Trophoblast cell (in vitro differentiated cells and primary cell): ENCODE measurements around the gene CD47.

ENCODE experiments used
- DNase-seq, 2 donors: peaks; one replicate each; pipeline ENCODE4 v3.0.0-alpha.2; 2016
- H2AFZ ChIP-seq: 2 replicates; pipeline ENCODE4 v1.6.1; 2013; ENCODE audit warnings: low read length, moderate library complexity, mild to moderate bottlenecking; ENCODE audit not compliant: insufficient read depth, poor library complexity
- H2AK5ac ChIP-seq: 2 replicates; pipeline ENCODE4 v1.6.1; 2013; ENCODE audit warnings: mild to moderate bottlenecking, low read length
- H2BK120ac ChIP-seq: 2 replicates; pipeline ENCODE4 v1.6.1; 2013; ENCODE audit warnings: low read length, mild to moderate bottlenecking, moderate library complexity; ENCODE audit not compliant: insufficient read depth, poor library complexity
- H2BK12ac ChIP-seq: 2 replicates; pipeline ENCODE4 v1.6.1; 2013; ENCODE audit warnings: mild to moderate bottlenecking, low read length, moderate library complexity
- H2BK5ac ChIP-seq: 2 replicates; pipeline ENCODE4 v1.6.1; 2013; ENCODE audit warnings: low read length, low read depth, moderate library complexity, mild to moderate bottlenecking; ENCODE audit not compliant: poor library complexity
- H3K14ac ChIP-seq: 2 replicates; pipeline ENCODE4 v1.6.1; 2013; ENCODE audit warnings: mild to moderate bottlenecking, low read length
- H3K18ac ChIP-seq: 2 replicates; pipeline ENCODE4 v1.6.1; 2013; ENCODE audit warnings: mild to moderate bottlenecking, low read length
- H3K23ac ChIP-seq: 2 replicates; pipeline ENCODE4 v1.6.1; 2013; ENCODE audit warnings: low read length
- H3K27ac ChIP-seq: 2 replicates; pipeline ENCODE4 v1.5.1; 2013; ENCODE audit warnings: low read depth, mild to moderate bottlenecking, inconsistent platforms, low read length, moderate library complexity
- H3K27me3 ChIP-seq: 2 replicates; pipeline ENCODE4 v1.6.1; 2013; ENCODE audit warnings: inconsistent platforms, mild to moderate bottlenecking, low read length, moderate library complexity; ENCODE audit not compliant: insufficient read depth
- H3K36me3 ChIP-seq, 2 experiments: 1 replicate in 1 of 2; 2 replicates in 1 of 2; pipeline ENCODE4 v1.6.1; 2013; ENCODE audit warnings: low read length in 2 of 2, mild to moderate bottlenecking in 2 of 2, moderate library complexity in 1 of 2; ENCODE audit not compliant: insufficient read depth in 2 of 2, control insufficient read depth in 1 of 2
- H3K4ac ChIP-seq: 2 replicates; pipeline ENCODE4 v1.6.1; 2013; ENCODE audit warnings: low read depth, mild to moderate bottlenecking, low read length, moderate library complexity
- H3K4me1 ChIP-seq, 2 experiments: 1 replicate in 1 of 2; 2 replicates in 1 of 2; pipeline ENCODE4 v1.6.1; 2013; ENCODE audit warnings: low read length in 2 of 2, mild to moderate bottlenecking in 2 of 2, moderate library complexity in 1 of 2; ENCODE audit not compliant: insufficient read depth in 2 of 2, control insufficient read depth in 1 of 2
- H3K4me2 ChIP-seq: 2 replicates; pipeline ENCODE4 v1.6.1; 2013; ENCODE audit warnings: inconsistent platforms, mild to moderate bottlenecking, low read length, moderate library complexity
- H3K4me3 ChIP-seq: 2 replicates; pipeline ENCODE4 v1.5.1; 2013; ENCODE audit warnings: mild to moderate bottlenecking, low read depth, low read length, inconsistent platforms
- H3K79me1 ChIP-seq: one replicate; pipeline ENCODE4 v1.6.1; 2013; ENCODE audit warnings: low read length
- H3K79me2 ChIP-seq: 2 replicates; pipeline ENCODE4 v1.6.1; 2013; ENCODE audit warnings: low read length, mild to moderate bottlenecking; ENCODE audit not compliant: control insufficient read depth, insufficient read depth, poor library complexity
- H3K9ac ChIP-seq: 2 replicates; pipeline ENCODE4 v1.6.1; 2013; ENCODE audit warnings: mild to moderate bottlenecking, low read length
- H3K9me3 ChIP-seq: 2 replicates; pipeline ENCODE4 v1.6.1; 2013; ENCODE audit warnings: low read depth, mild to moderate bottlenecking, control low read depth, inconsistent platforms, low read length; ENCODE audit not compliant: insufficient read depth
- H4K12ac ChIP-seq: 2 replicates; pipeline ENCODE4 v1.6.1; 2013; ENCODE audit warnings: low read depth, mild to moderate bottlenecking, low read length, moderate library complexity
- H4K8ac ChIP-seq: 2 replicates; pipeline ENCODE4 v1.6.1; 2013; ENCODE audit warnings: low read depth, mild to moderate bottlenecking, low read length, moderate library complexity
- H4K91ac ChIP-seq: one replicate; pipeline ENCODE4 v1.6.1; 2013; ENCODE audit warnings: low read depth, mild to moderate bottlenecking, low read length, moderate library complexity
- WGBS: extraction: QIAGEN DNeasy Blood & Tissue Kit; methylation state at CpG from one replicate; pipeline ENCODE4 v1.1.7; 2013; ENCODE audit warnings: missing lambda C conversion rate; ENCODE audit not compliant: insufficient read length, insufficient coverage; ENCODE audit errors: extremely low coverage; 5-methylcytosine and 5-hydroxymethylcytosine counted together

Gene CD47

DNA sequence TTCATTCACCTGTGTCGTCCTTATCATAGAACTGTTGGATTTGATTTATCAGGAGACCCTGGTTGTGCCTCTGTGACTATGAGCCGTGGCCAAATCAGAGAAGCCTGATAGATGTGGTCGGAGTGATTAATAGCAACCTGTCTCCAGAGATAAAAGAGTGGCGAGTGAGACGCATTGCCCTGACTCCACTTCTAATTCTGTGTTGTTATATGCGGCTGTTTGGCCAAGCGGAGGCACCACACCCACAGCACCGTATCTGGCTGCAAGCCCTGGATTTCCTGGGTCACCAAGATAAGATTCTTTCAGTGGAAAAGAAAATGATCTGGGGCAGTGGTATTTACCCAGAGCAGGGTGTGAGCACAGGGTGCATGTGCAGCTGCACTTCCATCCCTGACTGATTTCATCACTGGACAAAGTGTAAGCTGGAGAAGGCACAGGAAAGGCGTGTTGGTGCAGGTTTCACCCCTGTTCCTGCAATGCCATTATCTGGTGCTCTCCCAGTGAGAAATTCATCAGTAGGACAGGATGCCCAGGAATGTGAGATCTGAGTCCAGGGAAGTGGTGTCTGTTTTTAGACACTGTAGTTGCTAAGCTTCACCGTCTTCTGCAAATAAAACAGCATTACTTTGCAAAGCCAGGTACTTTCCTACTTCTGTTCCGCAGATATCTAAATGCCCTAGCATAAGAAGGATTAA, 84.6 kb downstream of the CD47 start:
- H3K79me1 ChIP-seq, result peaks cover 19% of the 10 kb centered on the region
- H3K4ac ChIP-seq, result no peak overlapping the region
- peak overlapping the region; percentile 11 for H2BK12ac ChIP-seq
- no peak overlapping the region for H4K12ac ChIP-seq
- H3K36me3 ChIP-seq, result no peaks in the 10 kb centered on the region
- no peak overlapping the region for H3K23ac ChIP-seq
- no peak overlapping the region for H3K9ac ChIP-seq
- no CpG with 5 or more reads among the region's 11 CpGs for WGBS
- no peak overlapping the region for H3K14ac ChIP-seq
- no peak overlapping the region for H2BK5ac ChIP-seq
- no peak overlapping the region for H2BK120ac ChIP-seq
- DNase-seq, result peak; percentile 72 to 89
- H3K9me3 ChIP-seq, result no peaks in the 10 kb centered on the region
- no peaks in the 10 kb centered on the region for H3K79me2 ChIP-seq
- peak overlapping the region; percentile 45 for H3K27ac ChIP-seq
- H3K27me3 ChIP-seq, result no peaks in the 10 kb centered on the region
- no peak overlapping the region for H3K4me2 ChIP-seq
- H3K18ac ChIP-seq, result no peak overlapping the region
- H2AFZ ChIP-seq, result no peak overlapping the region
- H2AK5ac ChIP-seq, result no peak overlapping the region
- H4K91ac ChIP-seq, result no peak overlapping the region
- peaks cover 10 to 21% of the 10 kb centered on the region in 2 experiments for H3K4me1 ChIP-seq
- no peak overlapping the region for H3K4me3 ChIP-seq
- H4K8ac ChIP-seq, result no peak overlapping the region

GRCh38 chr3:108004647-108005046, 86.2 kb downstream of the CD47 start:
- Histone ChIP-seq H2AFZ (no peak overlapping the region), H3K4me2 (no peak overlapping the region), H3K9me3 (no peaks in the 10 kb centered on the region), H2BK5ac (peak overlapping the region; percentile 14), H3K4me3 (no peak overlapping the region), H3K4me1 (peaks cover 10 to 23% of the 10 kb centered on the region in 2 experiments), H4K12ac (no peak overlapping the region), H3K9ac (no peak overlapping the region), H2BK12ac (peak overlapping the region; percentile 91), H2BK120ac (peak overlapping the region; percentile 77), H3K36me3 (no peaks in the 10 kb centered on the region), H3K18ac (peak overlapping the region; percentile 46), H4K91ac (peak overlapping the region; percentile 33), H3K4ac (no peak overlapping the region), H3K14ac (no peak overlapping the region), H3K27me3 (no peaks in the 10 kb centered on the region), H3K23ac (no peak overlapping the region), H2AK5ac (no peak overlapping the region), H4K8ac (peak overlapping the region; percentile 2), H3K79me1 (peaks cover 19% of the 10 kb centered on the region), H3K27ac (no peak overlapping the region), H3K79me2 (no peaks in the 10 kb centered on the region)
- WGBS, result no CpG with 5 or more reads among the region's 9 CpGs
- no peak for DNase-seq

DNA sequence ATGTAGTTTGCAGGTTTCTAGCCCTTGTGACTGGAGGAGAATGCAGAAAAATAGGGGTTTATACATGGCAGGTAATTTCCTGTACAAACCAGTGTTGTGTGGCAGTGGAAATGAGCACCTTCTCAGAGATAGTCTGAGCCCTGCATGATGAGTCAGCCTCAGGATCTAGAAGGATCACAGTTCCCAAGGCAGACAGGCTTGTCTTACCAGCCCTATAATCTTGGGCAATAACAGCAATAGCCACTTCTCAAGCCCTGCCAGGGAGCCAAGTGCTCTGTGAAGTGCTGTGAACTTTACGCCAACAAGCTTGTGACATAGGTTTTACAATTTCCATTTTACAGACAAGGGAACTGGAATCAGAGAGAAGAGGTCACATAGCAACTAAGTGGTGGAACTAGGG, 89.4 kb downstream of the CD47 start:
- Histone ChIP-seq H4K8ac (no peak overlapping the region), H3K9me3 (no peaks in the 10 kb centered on the region), H3K27ac (peak overlapping the region; percentile 52), H3K4me3 (no peak overlapping the region), H3K4ac (no peak overlapping the region), H2BK12ac (no peak overlapping the region), H3K4me1 (peaks cover 7 to 18% of the 10 kb centered on the region in 2 experiments), H2BK5ac (peak overlapping the region; percentile 8), H3K14ac (no peak overlapping the region), H3K18ac (no peak overlapping the region), H2AFZ (no peak overlapping the region), H3K36me3 (no peaks in the 10 kb centered on the region), H2BK120ac (peak overlapping the region; percentile 80), H3K79me2 (no peaks in the 10 kb centered on the region), H3K23ac (no peak overlapping the region), H3K9ac (no peak overlapping the region), H3K4me2 (no peak overlapping the region), H2AK5ac (no peak overlapping the region), H4K12ac (no peak overlapping the region), H4K91ac (peak overlapping the region; percentile 80), H3K27me3 (no peaks in the 10 kb centered on the region), H3K79me1 (peaks cover 18% of the 10 kb centered on the region)
- peak; percentile 89 to 93 for DNase-seq
- no CpG with 5 or more reads among the region's 1 CpG for WGBS

DNA sequence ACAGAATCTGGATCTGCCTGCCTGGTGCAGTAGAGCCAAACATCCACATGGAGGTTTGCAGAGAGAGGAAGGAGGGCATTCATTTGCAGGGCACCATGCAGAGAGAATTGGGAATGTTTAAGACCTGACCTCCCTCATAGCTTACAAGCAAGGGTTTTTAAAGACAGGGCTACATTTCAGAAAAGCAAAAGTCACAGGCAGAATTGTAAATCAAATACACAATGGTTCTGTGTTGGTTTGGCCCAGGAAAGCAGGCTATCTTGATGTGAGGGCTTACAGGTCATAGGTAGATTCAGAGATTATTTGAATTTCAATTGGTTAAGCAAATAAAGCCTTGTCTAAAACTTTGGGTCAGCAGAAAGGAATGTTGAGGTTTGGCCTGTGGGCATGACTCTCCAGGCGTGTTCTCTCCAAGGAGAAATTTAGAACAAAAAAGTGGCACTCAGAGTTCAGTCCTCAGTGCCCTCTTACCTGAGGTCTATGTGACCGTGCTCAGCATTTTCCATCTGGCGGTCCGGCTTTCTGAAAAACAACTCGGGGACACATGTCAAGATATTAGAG, 91.5 kb downstream of the CD47 start:
- no peak overlapping the region for H2BK120ac ChIP-seq
- no peak overlapping the region for H3K23ac ChIP-seq
- H3K14ac ChIP-seq, result no peak overlapping the region
- H3K4ac ChIP-seq, result no peak overlapping the region
- no peak overlapping the region for H4K12ac ChIP-seq
- peak overlapping the region; percentile 75 for H4K91ac ChIP-seq
- no peaks in the 10 kb centered on the region for H3K79me2 ChIP-seq
- no peak overlapping the region for H4K8ac ChIP-seq
- no peak overlapping the region for H2BK12ac ChIP-seq
- peaks cover 2 to 14% of the 10 kb centered on the region in 2 experiments for H3K4me1 ChIP-seq
- WGBS, result no CpG with 5 or more reads among the region's 5 CpGs
- H3K27ac ChIP-seq, result peak overlapping the region; percentile 51
- H3K4me3 ChIP-seq, result no peak overlapping the region
- no peak overlapping the region for H3K18ac ChIP-seq
- no peak overlapping the region for H2AFZ ChIP-seq
- H3K79me1 ChIP-seq, result peaks cover 16% of the 10 kb centered on the region
- no peaks in the 10 kb centered on the region for H3K9me3 ChIP-seq
- DNase-seq, result peak in 1 of 2 donors; percentile 52
- no peak overlapping the region for H2AK5ac ChIP-seq
- no peaks in the 10 kb centered on the region for H3K36me3 ChIP-seq
- H3K9ac ChIP-seq, result no peak overlapping the region
- peak overlapping the region; percentile 54 for H2BK5ac ChIP-seq
- H3K4me2 ChIP-seq, result no peak overlapping the region
- H3K27me3 ChIP-seq, result no peaks in the 10 kb centered on the region
